CD4-positive, alpha-beta T cell treated with Interferon gamma for 1 hour (primary cell): ENCODE data around the gene COCH.

Experiments used
- DNase-seq: peaks from one replicate; pipeline ENCODE4 v3.0.0-alpha.2; 2020

Gene COCH

DNA sequence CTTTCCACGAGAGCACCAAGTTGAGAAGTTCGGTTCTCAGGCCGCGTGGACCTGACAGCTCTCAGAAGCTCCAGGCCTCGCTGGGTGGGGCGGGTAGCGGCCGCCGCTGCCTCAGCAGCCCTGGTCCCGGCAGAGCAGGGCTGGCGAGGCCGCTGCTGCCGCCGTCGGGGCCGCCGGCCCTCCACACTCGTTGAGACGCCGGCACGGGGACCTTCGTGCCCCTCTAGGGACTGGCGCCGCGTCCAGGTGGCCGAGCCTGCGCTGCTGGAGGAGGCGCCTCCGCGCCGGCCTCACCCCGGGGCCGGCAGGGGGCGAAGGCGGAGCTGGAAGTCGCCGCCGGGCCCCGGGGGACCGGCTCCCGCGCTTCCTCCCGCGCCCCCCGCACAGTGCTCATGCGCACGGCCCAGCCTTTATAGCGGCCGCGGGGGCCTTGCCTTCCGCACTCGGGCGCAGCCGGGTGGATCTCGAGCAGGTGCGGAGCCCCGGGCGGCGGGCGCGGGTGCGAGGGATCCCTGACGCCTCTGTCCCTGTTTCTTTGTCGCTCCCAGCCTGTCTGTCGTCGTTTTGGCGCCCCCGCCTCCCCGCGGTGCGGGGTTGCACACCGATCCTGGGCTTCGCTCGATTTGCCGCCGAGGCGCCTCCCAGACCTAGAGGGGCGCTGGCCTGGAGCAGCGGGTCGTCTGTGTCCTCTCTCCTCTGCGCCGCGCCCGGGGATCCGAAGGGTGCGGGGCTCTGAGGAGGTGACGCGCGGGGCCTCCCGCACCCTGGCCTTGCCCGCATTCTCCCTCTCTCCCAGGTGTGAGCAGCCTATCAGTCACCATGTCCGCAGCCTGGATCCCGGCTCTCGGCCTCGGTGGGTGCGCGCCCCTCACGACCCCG lies at the start of gene COCH:
Gene COCH (plus strand): TSS at position 440 of the 879 bp plus-strand sequence. CDS start 380 bp downstream, at position 820.
- DNase-seq: peak; percentile 41

DNA sequence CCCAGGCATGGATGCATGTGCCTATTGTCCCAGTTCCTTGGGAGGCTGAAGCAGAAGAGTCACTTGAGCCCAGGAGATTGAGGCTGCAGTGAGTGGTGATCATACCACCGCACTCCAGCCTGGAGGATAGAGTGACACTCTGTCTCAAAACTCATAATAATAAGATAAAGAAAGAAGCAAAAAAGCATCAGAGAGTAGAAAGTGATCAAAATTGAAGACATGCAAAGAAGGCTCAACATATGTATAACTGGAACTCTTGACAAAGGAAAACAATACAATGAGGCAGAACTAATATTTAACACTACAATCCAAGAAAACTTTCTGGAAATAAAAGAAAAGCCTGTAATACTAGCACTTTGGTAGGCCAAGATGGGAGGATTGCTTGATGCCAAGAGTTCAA lies 48.3 kb upstream of the COCH start:
- no peak for DNase-seq

DNA sequence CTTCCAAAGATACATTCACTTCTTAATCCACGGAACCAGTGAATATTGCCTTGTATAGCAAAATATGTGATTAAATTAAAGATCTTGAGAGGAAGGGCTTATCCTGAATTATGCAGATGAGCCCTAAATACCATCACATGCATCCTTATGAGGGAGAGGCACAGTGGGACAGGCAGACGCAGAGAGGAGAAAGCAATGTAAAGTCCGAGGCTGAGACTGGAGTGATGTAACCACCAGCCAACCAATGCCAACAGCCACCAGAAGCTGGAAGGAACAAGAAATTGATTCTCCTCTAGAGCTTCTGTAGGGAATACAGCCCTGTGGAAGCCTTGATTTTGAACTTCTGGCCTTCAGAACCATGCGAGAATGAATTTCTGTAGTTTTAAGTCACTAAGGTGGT lies 44.5 kb upstream of the COCH start:
- DNase-seq: no peak

DNA sequence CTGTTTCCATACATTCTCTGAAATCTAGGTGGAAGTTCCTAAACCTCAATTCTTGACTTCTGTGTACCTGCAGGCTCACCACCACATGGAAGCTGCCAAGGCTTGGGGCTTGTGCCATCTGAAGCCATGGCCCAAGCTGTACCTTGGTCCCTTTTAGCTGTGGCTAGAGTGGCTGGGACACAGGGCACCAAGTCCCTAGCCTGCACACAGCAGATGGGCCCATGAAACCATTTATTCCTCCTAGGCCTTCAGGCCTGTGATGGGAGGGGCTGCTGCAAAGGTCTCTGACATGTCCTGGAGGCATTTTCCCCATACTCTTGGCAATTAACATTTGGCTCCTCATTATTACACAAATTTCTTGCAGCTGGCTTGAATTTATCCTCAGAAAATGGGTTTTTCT lies 40.0 kb upstream of the COCH start:
- DNase-seq: no peak

DNA sequence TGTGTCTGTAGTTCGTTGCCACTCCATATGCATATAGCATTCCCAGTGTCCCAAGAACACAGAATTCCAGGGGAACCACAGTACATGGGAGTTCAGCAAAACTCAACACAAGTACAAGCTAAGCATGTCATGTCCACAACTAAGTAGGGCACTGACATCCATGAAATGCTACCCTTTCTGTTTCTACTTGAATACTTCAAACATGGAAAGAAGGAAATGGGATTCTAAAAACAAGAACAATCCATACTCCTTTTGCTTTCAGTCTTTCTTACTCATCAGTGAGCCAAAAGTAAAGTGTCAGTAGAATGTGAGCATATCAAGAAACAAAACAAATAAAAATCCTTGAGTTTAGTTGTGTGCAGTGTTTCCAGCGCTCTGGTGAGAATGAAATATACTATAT lies 36.0 kb upstream of the COCH start:
- DNase-seq: no peak

DNA sequence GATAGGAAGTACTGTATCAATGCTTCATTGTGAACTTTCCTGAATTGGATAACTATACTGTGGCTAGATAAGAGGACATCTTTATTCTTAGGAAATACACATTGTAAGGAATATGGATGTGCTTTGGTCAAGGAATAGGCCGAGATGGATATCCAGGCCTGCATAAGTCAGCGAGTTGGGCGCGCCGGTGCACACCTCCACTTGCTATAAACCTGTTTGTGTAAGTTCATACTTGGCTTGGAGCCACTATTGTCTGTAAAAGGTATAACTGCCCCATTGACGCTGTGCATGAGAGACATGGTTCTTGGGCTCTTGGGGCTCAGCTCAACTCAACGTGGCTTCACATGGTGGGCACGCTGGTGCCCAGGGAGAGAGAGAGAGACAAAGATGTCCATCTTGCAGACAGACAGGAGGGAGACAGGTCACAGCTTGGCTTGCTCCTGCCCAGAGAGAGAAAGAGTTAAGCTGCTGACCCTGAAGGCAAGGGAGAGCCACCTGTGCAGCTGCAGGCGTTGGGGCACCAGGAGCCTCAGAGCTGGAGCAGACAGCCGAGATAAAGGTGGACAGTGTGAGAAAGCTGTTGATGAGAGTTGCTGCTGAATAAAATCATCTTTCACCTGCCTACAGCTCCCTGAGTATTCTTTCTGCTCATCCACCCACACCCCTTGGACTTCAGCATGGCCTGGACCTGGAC lies 34.1 kb upstream of the COCH start:
- DNase-seq: no peak

DNA sequence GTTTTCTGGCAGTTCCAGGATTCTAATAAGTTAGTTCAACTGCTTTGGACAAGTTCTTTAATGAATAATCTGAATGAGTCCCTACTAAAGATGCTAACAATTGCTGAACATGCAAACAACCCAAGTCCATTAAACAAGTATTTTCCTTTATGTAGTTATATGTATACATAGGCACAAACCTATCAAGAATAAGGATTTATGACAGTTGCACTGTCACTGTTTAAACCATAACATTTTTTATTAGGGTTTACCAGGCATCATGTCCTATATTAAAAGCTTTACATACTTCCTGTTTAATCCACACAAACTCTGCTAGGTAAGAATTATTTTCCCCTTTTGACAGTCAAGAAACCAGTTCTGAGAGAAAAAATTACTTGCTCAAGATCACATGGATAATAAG lies 31.9 kb upstream of the COCH start:
- no peak for DNase-seq

DNA sequence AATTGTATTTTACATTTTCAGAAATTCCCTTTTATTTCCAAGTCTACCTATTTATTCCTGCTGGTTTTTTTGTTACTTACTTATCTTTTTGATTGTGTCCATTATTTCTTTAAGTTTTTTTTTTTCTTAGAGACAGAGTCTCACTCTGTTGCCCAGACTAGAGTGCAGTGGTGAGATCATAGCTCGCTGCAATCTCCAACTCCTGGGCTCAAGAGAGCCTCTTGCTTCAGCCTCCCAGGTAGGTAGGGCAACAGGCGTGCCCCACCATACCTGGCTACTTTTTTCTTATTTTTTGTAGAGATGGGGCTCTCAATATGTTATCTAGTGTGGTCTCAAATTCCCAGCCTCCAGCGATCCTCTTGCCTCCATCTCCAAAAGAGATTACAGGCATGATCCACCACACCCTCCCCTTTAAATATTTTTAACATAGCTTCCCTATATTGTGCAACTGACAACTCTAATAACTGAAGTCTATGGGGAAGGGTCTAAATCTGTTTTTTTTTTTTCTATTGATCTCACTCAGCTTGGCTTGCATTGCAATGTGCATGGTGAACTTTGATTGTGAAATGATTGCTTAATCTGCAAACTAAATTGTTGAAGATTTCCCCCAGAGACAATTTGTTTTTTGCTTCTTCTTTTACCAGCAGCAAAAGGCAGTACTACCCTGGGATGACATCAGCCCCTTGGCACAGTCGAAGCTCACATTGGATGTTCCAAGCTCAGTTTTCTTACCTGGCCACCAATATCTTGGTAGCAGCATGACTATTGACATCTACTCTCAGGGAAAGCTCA lies 25.7 kb upstream of the COCH start:
- no peak for DNase-seq

DNA sequence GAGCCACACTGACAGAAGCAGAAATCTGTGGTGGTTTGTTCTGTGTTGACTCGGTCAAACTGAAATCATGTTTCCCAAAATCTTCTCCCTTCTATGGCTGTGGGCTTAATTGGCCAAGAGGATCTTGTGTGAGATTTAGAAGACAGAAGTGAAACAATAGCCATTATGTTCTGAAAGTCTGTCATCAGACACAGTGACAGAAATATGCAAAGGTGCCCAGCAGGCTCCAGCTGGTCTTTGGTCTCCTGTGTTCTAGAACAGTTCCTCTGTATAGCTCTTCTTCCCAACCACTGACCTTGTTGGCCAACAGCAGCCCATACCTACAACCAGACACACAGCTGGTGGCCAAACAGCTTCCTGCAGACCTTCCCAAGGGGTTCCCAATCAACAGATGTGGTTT lies 25.0 kb upstream of the COCH start:
- DNase-seq: no peak

DNA sequence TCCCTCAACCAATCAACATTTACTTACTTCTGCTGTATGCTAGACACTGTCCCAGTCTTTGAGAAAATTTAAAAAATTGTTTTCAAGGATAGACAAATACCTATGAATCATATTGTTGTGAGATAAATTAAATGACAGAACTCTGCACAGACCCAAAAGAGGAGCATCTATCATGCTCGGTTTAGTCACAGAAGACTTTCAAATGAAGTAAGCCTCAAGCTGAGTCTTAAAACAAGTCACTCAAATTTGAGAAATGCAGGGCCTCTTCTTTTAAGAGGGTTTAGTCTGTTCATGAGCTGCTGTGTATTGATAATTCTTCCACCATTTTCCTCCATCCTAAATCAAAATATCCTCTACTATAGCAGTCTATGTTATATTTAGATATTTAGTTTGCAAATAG lies 24.4 kb upstream of the COCH start:
- no peak for DNase-seq

DNA sequence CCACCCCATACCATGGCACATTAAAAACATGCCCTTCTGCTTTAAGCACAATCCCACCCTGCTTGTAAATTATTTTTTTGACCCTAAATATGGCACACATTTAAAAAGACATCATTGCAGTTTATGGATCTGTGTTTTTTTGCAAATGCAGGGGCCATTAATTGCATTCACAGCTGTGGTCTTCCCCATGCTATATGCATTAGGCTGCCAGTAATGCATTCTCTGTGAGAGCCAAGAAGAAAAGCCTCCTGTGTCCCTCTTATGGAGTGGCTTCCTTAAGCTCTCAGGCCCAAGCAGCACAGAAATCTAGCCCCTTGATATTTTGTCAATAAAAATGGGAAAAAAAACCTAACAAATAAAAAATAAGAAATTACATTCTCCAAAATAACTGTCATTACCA lies 20.4 kb upstream of the COCH start:
- no peak for DNase-seq

DNA sequence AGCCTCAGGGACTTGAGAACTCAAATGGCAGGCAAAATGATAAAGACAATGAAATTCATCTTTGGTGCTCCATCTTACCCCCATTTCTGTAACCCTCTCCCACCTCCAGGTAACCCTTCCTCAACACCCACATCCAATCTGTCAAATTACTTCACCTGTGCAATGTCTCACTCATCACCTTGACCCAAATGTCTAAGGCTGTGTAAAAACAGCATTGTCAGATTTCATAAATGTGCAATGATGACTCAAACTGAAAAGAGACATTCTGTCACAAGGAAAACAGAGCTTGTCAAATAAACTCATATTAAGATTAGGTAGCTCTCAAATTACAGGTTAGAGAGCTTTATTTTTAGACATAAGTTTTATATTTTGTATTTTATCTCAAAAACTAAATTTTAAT lies 19.9 kb upstream of the COCH start:
- DNase-seq: no peak

DNA sequence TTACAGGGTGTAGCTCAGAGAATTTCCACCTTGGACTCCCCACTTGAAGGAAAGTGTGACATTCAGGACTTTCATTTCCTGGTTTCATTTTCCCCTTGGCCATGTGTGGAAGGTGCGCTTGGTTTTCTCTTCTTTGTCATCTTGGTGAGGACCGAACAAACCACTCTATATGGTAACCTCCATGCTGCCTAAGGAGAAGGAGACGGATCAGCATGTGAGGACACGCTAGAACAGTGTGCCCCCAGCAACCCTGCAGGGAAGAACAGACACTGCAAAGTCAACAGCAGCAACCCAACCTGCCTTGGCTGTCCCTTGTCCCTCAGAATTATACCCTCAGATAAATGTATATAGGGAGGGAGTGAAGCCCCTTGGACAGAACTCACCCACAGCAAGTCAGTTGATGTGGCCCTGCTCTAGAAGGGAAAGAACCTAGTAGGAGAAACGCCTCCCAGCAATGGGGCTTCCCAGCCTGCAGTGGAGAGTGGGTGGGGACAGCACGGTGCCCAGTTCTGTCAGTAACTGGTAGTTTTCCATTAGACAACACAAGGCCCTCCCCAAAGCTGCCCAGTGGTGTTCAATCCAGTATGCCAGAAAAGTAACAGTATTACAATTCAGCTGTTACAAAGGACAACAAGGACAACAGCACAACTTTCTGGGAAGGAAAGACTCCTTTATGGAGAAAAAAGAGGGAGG lies 18.9 kb upstream of the COCH start:
- DNase-seq: no peak

DNA sequence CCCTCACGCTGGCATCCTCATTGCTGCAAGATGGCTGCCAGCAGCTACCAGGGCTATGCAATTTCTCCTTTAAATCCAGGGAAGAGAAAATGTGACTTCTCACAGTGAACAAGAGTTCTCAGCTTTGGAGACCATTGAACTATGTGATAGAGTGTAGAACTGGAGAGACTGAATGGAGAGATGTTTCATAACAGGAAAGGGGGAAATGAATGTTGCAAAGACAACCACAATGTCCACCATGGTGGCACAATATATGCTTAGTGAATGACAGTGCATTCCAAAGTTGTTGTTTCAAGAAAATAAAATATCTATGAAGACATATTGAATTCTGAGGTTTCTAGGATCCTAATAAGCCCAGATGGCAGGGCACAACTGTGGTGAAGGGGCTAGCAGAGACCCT lies 13.2 kb upstream of the COCH start:
- DNase-seq: no peak

DNA sequence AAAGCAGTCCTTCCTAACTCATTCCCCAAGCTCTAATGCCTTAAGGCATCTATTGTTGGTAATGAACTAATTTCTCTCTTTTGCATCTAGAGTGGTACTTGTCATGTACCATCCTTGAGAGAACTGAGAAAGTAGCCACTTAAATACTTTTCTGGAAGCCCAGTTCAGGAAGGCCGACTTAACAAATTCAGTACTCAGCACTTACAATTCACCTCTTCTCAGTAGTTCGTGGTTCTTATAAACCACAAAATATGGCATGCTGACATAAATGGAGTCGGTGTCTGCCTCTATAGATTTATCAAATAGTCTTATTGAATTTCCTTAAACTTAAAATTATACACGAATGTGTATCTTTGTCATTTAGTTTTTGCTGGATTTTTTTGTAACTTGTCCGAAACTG lies 9.4 kb upstream of the COCH start:
- no peak for DNase-seq

DNA sequence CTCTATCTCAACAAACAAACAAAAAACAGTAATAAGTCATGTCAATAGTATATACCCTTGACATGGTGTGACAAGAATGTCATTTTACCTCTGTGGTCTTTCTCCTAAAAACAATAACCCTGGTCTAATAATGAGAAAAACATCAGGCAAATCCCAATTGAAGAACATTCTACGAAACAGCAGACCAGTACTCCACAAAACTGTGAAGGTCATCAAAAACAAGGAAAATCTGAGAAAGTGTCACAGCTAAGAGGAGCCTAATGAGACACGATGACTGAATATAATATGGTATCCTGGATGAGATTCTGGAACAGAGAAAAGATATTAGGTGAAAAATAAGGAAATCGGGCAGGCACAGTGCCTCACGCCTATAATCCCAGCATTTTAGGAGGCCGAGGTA lies 5.6 kb upstream of the COCH start:
- no peak for DNase-seq

DNA sequence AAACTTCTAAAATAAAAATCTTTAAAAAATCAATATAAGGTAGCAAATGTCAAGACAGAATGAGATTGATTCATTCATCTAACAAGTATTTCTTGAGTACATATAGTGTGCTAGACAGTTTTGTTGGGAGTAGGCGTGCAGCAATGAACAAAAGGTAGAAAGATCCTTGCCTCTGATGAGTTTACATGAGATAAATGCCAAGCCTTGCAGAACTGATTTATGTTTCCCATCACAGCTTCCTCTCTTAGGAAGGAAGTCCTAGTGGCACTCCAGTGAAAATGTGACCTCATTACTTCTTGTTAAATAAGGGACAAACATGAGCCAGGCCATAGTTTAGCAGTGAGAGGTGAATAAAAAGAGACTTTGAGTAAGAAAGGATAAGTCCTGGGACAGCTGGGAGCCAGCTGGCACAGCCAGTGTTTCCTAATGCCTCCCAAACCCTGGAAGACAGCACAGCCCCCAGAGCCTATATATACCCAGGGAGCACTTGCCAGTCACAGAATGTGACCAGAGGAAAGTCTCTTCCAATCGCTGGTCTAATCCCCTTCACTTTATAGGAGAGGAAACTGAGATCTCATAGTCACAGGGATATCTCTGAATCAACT lies 4.7 kb upstream of the COCH start:
- no peak for DNase-seq

DNA sequence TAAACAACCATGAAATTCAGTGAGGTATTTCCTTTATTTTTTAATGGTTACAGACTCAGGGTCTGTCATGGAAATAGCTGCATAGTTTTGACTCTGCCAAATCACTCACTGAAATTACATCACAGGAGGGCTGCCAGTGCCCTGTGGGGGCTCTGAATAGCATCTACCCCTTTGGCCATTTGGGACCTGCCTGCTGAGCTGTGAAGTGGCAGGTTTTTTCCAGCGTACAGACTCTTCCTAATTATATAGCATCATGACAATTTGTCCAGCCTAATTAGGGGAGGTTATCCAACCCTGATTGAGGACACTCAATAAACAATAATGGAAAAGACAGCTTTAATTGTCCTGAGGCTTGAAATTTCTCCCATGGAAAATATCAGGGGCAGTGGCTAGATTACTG lies 1.8 kb upstream of the COCH start:
- DNase-seq: no peak

DNA sequence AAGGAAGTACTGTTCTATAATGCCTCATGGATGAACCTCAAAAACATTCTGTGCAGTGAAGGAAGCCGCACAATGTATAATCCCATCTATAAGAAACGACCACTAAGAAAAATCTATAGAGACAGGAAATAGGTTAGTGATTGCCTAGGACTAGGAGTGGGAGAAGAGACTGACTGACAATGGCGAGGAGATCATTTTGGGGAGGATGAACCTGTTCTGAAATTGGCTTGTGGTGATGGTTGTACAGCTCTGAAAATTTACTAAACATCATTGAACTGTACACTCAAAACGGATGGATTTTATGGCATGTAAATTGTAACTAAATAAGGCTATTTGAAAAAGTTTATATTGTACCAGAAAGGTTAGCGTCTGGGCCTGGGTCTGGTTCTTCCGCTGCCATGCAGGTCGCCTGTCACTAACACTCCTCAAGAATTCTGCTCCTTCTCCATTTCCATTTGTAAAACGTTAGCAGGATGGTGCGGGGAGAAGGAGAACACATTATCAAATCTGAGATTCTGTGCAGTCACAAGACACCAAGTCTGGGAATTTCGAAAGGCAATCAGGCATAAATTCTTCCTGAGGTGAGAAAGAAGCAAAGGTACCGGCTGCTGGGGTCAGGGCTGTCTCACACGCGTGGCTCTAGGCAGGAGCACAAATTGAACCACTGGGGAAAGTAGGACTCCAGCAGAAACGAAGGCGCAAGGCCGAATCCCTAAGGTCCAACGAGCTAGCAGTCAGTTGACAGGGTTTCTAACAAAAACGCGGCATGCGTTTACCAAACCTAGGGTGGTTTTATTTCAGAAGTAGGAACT lies 845 bp upstream of the COCH start:
- no peak for DNase-seq

DNA sequence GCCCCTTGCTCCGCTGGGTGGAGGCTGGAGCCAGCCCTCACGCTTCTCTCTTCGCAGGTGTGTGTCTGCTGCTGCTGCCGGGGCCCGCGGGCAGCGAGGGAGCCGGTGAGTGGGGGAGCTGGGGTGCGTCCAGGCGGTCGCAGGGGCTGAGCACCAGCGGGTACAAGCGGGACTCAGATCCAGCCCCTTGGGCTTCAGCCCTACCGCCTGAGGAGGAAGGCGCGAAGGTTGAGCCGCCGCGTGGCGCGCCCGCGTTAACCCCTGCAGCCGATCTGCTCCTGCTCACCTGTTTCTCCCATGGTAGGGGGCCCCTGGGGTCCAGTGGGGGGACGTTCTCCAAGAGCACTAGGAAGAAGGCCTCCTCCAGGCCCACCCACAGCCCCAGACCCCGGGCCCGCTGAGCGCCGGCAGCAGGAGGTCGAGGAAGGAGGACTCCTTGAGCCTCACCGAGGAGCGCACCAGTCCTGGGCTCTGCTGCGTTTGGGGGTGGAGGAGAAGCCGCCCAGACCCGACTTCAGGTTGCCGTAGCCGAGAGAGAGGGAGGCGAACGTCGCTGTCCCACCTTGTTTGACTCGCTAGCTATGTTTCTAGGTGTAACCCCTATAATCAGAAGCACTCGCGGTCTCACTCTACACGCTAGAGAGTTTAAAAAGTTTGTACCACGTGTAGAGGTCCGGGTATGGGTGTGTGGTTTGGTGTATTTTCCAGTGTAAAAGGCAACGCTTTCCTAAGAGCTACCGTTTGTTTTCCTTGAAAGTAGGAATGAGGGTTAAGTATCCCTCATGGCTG lies 834 bp downstream of the COCH start:
- DNase-seq: no peak

DNA sequence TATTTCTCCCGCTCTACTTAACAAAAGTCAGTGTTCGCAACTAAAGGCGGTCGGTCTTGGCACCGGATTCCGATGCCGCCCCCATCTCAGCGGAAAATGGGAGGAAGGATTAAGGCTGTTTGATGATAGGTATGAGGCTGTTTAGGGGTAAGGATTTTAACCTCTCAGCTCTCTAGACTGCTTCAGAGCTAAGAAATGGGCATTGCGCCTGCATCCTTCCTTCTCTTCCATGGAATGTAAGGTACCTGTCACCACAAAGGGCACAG lies 1.4 kb downstream of the COCH start:
- DNase-seq: no peak
